GM12872 (cell line): ENCODE measurements around the gene TTC28.

Source experiments
- TF ChIP-seq, protein P1 (sequence below): IDR thresholded peaks from 3 replicates; pipeline ENCODE4 v1.5.1; 2011; ENCODE audit warnings: low read depth, mild to moderate bottlenecking, low read length, moderate library complexity; ENCODE audit not compliant: insufficient read depth

TTC28 gene

DNA sequence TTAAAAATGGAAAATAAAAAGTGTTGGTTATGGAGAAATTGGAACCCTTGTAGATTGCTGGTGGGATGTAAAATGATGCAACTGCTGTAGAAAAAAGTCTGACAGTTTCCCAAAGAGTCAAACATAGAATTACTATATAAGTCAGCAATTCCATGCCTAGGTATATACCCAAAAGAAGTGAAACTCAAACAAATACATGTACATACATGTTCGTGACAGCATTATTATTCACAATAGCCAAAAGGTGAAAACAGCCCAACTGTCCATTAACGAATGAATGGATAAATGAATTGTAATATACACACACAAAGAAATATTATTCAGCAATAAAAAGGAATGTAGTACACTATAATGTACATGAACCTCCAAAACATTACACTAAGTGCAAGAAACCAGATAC lies 116.0 kb downstream of the TTC28 start:
- TF ChIP-seq, protein P1, sequence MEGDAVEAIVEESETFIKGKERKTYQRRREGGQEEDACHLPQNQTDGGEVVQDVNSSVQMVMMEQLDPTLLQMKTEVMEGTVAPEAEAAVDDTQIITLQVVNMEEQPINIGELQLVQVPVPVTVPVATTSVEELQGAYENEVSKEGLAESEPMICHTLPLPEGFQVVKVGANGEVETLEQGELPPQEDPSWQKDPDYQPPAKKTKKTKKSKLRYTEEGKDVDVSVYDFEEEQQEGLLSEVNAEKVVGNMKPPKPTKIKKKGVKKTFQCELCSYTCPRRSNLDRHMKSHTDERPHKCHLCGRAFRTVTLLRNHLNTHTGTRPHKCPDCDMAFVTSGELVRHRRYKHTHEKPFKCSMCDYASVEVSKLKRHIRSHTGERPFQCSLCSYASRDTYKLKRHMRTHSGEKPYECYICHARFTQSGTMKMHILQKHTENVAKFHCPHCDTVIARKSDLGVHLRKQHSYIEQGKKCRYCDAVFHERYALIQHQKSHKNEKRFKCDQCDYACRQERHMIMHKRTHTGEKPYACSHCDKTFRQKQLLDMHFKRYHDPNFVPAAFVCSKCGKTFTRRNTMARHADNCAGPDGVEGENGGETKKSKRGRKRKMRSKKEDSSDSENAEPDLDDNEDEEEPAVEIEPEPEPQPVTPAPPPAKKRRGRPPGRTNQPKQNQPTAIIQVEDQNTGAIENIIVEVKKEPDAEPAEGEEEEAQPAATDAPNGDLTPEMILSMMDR, result no peak

- TF ChIP-seq, protein P1, result no peak
Observed at GRCh38 chr22:28562324-28562723, 117.3 kb downstream of the TTC28 start.

GRCh38 chr22:28560046-28560742 lies 119.4 kb downstream of the TTC28 start:
- TF ChIP-seq, protein P1, result no peak

GRCh38 chr22:28557184-28557583 lies 122.5 kb downstream of the TTC28 start:
- TF ChIP-seq, protein P1, result no peak

DNA sequence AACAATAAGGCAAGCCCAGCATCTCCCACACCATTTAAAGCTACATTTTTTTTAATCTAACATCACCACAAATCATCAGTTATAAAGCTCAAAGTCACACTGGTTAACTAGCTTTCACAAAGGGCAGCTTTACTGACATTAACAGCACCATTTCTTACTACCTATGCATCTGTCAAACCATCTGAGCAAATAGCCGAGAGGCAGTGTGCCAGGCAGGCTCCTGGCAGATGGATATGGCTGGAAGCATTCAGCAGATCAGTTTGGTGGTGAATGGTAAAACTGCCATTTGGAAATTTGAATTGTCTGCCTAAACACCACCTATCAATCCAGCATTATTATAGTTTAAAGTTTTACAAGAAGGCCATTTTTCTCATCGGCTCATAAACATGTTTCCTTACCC lies 131.2 kb downstream of the TTC28 start:
- TF ChIP-seq, protein P1, result no peak

DNA sequence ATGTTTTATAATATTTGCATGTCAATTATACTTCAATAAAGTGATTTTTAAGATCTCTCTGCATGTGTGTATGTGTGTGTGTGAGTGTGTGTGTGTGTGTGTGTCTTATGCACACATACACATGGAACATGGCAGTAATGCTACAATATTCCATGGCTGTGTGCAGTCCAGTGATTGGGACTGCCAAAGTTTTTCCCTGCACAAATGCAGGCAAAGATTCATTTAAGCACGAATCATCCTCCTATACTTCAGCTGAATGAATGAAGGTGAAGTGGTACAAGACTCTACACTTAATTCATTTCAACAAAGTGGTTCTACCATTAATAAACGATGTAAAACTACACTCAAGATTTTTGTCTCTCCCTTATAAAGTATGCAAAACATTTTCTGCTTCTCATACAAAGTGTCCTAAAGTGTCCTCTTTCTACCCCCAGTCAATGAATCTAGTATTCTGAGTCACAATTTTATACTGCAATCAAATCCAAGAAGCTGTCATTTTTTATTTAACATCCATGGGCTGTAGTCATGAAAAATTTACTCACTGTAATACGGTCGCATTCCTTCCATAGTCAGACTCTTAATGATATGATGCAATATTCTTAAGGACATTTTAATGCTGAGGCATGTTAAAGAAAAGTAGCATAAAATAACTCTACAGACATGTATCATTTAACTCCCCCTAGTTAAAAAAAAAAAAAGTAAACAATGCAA lies 132.4 kb downstream of the TTC28 start:
- TF ChIP-seq, protein P1, result no peak

- TF ChIP-seq, protein P1, result no peak
Observed at GRCh38 chr22:28544431-28544868, 135.2 kb downstream of the TTC28 start.
